ENCODE data around the gene ZNF521.

GRCh38 chr18:25181581-25181980 is 170.4 kb downstream of the ZNF521 start:
- TF ChIP-seq ARNTL (CRISPR knock-in tag; IDR thresholded peaks at IDR 0.05; ENCODE audit: borderline replicate concordance, low read depth) = no peak
- TF ChIP-seq, protein P1, sequence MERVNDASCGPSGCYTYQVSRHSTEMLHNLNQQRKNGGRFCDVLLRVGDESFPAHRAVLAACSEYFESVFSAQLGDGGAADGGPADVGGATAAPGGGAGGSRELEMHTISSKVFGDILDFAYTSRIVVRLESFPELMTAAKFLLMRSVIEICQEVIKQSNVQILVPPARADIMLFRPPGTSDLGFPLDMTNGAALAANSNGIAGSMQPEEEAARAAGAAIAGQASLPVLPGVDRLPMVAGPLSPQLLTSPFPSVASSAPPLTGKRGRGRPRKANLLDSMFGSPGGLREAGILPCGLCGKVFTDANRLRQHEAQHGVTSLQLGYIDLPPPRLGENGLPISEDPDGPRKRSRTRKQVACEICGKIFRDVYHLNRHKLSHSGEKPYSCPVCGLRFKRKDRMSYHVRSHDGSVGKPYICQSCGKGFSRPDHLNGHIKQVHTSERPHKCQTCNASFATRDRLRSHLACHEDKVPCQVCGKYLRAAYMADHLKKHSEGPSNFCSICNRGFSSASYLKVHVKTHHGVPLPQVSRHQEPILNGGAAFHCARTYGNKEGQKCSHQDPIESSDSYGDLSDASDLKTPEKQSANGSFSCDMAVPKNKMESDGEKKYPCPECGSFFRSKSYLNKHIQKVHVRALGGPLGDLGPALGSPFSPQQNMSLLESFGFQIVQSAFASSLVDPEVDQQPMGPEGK (CRISPR knock-in tag; IDR thresholded peaks at IDR 0.05; ENCODE audit: borderline replicate concordance) = no peak
- TF ChIP-seq, protein P2, sequence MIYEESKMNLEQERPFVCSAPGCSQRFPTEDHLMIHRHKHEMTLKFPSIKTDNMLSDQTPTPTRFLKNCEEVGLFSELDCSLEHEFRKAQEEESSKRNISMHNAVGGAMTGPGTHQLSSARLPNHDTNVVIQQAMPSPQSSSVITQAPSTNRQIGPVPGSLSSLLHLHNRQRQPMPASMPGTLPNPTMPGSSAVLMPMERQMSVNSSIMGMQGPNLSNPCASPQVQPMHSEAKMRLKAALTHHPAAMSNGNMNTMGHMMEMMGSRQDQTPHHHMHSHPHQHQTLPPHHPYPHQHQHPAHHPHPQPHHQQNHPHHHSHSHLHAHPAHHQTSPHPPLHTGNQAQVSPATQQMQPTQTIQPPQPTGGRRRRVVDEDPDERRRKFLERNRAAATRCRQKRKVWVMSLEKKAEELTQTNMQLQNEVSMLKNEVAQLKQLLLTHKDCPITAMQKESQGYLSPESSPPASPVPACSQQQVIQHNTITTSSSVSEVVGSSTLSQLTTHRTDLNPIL (CRISPR knock-in tag; IDR thresholded peaks at IDR 0.05; ENCODE audit: low read depth) = no peak
- TF ChIP-seq CSRNP3 (CRISPR knock-in tag; IDR thresholded peaks at IDR 0.05) = no peak
- TF ChIP-seq ZFP30 (CRISPR knock-in tag; IDR thresholded peaks at IDR 0.05) = no peak
- no peak for TF ChIP-seq ZNF8 (CRISPR knock-in tag; IDR thresholded peaks at IDR 0.05)
- no peak for TF ChIP-seq PPARA (CRISPR knock-in tag; IDR thresholded peaks at IDR 0.05; ENCODE audit: borderline replicate concordance)
- no peak for TF ChIP-seq ZNF70 (CRISPR knock-in tag; IDR thresholded peaks at IDR 0.05)
- TF ChIP-seq RARB (CRISPR knock-in tag; IDR thresholded peaks at IDR 0.05) = no peak
- no peak for TF ChIP-seq ISL1 (CRISPR knock-in tag; IDR thresholded peaks at IDR 0.05)

Measured in SK-N-SH treated with all-trans-retinoic acid at 6 μM for 48 hours (cell line).